GM21825 (cell line): ENCODE results near the gene FGF3.
"Not testable (repeated sequence)": the region's sequence is repeated elsewhere in the genome, so short reads cannot be mapped to it uniquely, and the experiment has no call there.

Experiments
- ATAC-seq: cut with Tn5 transposase; IDR thresholded peaks from one replicate; pipeline ENCODE4 v1.9.1; 2021; ENCODE audit warnings: mild to moderate bottlenecking, moderate library complexity; ENCODE audit not compliant: unreplicated experiment

The FGF3 gene

DNA sequence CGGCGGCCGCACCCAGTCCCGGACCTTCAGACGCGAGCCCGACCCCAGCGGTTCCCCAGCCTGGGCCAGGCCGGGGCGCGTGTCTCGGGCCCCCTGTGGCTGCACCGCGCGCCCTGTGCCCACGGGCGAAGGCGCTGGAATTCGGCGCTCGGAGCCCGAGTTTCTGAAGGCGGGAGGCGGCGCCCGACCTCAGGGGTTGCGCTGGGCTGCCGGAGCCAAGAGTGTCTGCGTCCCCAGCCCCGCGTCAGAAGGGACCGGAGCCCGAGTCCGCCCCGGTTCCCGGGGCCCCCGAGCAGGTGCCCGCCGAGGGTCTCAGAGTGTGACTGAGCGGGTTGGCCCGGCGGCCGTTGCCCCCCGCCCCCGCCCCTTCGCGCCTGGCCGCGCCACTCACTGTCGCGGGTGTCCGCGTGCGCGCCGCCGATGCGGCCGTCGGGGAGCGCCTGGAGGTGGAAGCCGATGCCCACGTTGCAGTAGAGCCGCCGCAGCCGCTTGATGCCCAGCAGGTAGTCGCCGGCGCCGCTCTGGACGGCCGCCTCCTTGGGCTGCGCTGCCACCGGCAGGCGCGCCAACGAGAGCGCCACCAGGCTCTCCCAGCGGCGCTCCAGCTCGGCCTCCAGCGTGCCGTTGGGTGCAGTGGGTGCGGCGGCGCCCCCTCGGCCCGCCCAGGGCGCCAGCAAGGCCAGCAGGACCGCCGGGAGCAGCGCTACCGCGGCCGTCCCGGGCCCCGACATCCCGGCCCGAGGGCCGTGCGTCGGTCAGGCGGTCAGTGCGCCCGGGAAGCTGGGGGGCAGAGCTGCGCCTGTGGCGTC lies 44.7 kb downstream of the FGF3 start:
- ATAC-seq = no peak

DNA sequence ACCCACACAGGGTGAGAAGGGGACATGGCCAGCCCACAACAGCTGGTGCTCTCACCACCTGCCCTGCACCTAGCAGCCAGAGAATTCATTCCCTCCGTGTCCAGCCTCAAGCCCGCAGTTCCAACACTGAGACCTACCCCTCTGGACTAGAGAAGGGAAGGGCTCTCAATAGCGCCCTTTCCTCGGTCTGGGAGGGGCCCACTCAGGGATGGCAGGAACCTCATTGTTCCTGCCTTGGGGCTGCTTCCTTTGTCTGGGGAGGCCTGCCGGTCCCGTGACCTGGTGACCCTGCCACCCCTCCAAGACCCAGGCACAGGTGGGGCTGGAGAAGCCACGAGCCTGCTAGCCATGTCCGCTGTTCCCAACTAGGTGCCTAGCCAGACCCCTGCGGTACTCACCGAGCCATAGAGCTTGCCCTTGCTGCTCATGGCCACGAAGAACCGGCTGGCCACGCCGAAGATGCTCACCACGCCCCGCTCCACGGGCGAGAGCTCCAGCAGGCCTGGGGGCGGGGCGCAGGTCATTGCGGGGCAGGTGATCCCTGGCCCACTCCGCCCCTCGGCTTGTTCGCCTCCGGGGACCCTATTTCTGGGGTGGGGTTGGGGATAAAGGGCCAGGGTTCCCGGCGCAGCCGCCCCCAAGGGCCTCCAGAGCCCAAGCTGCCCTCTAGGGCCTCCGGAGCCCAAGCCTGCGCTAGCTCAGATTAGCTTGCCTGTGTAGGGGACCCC lies 45.4 kb downstream of the FGF3 start:
- ATAC-seq = no peak

DNA sequence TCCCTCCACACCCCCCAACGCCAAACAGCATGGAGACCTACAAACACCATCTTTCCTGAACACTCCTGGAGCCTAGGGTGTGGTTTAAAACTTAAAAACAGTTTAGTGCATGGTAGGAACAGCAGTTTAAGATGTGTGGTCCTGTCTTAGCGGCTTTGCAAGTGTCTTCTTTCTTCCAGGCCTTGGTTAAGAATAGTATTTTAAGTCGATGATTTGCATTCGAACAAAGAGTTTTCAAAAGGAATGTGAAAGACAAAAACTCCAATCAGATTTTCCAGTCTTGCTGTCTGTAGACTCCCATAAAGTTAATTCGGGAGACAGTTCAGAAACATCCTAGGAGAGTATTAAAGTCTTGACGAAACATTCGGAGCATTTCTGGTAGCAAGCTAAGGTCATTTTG lies 47.8 kb downstream of the FGF3 start:
- no peak for ATAC-seq

DNA sequence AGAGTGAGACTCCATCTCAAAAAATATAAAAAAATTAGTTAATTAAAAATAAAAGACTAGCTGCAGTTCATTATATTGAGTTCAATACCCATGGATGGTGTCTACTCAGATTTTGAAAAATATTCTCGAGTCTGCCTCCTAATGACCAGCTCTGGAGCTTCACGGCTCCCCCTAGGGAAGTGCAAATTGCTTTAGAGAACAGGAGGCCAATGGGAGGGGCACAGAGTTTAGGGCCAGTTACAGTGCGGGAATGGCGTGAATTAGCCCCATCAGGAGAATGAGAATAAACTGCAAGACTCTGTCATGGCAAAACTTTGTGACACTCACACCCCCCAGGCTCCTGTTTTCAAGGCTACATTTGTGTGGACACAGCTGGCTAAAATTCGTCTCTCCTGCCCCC lies 48.7 kb downstream of the FGF3 start:
- no peak for ATAC-seq

DNA sequence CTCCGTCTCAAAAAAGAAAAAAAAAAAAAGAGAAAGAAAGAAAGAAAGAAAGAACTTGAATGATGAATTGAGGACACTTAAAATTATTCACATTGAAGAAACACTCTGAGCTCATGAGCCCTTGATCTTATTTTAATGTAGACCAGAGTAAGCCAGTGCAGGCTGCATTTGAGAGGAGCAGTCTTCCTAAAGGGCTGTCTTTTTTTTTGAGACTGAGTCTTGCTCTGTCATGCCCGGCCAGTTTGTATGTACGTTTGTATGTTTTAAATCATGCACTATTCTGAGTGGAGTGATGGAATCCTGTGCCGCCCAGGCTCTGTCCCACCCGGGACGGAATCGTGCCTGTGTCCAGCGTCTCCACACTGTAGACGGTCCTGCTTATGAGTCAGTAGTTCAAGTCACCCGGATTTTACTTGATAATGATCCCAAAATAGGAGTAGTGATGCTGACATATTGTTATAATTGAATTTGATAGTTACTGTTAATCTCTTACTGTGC lies 53.7 kb downstream of the FGF3 start:
- ATAC-seq = no peak

DNA sequence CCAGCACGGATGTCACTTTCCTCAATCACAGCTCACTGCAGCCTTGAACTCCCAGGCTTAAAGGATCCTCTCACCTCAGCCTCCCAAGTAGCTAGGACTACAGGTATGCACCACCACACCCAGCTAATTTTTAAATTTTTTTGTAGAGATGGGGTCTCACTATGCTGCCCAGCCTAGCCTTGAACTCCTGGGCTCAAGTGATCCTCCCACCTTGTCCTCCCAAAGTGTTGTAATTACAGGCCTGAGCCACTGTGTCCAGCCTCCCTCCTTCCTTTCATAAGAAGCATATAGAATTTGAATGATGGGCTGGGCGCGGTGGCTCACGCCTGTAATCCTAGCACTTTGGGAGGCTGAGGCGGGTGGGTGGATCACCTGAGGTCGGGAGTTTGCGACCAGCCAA lies 54.3 kb downstream of the FGF3 start:
- not testable (repeated sequence) for ATAC-seq

DNA sequence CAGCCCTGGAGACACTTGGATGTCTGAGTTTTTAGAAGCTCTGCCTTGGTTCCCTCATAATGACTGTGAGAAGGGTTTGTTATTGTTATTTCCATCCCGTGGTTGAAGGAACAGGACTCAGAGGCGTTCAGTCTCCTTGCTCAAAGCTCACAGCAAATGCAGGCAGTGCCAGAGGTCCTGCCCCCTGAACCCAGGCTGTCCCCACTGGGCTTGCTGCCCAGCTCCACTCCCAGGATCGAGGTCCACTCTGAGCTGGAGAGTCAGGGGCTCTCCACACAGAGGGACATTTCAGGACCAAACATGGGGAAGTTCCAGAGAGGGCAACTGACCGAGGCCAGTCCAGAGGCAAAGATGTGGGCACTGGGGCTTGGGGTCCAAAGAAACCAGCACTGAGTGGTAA lies 58.9 kb downstream of the FGF3 start:
- ATAC-seq = no peak
